GM12892 (cell line): ENCODE data around the gene ATP2B3.

Experiments
- POLR2A ChIP-seq: IDR thresholded peaks from 2 replicates; pipeline ENCODE4 v1.6.1; 2011; ENCODE audit warnings: low read depth, low read length, control low read depth
- POLR2AphosphoS5 ChIP-seq: IDR thresholded peaks from 2 replicates; pipeline ENCODE4 v1.6.1; 2011; ENCODE audit warnings: low read depth, low read length, control low read depth

GRCh38 chrX:153468008-153468580, 49.3 kb upstream of the ATP2B3 start:
- no peak for TF ChIP-seq POLR2AphosphoS5
- TF ChIP-seq POLR2A = no peak
